ENCODE results near the gene CABLES1. TPM values are rescaled to one million over a fixed set of nuclear protein-coding genes. Genes with fewer than 3 reads are reported as not detected.

CABLES1 gene
- polyA plus RNA-seq, 5 donors = 44.9 to 82.1 (median 73.6) TPM

DNA sequence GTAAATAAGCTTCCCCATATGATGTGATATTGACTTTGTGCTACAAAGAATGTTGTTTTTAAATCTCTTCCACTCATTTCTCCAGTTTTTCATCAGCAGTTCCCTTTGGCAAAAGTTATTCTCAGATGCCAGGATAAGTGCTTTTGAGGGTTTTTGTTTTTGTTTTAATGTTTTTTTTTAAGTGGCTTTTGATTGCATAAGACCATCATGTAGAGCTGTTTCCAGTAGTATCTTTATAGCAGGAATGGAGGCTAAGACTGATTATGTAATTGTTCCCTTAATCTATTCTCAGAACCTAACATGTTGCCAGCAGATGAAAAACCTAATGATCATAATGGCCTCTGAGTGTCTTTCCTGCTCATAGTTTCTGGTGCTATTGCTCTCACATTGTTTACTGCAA lies 77.9 kb downstream of the CABLES1 start:
- no peak for DNase-seq

DNA sequence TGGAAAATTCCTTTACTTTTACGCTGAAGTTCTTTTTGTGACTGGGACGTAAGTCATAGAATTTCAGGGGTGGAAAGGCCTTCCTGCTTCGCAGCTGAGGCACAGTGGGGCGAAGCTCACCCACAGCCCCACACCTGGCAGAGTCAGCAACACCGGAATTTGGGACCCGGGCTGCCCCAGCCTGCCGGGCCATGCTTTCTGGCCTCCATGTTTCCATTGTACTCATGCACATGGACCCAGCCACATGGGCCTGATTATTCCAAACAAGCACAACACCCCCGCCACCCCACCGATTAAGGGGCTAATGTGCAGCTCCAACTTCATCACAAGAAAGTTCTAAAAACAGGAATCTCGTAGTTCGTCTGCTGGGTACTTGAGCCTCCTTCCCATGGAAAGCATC lies 82.5 kb downstream of the CABLES1 start:
- DNase-seq = no peak

DNA sequence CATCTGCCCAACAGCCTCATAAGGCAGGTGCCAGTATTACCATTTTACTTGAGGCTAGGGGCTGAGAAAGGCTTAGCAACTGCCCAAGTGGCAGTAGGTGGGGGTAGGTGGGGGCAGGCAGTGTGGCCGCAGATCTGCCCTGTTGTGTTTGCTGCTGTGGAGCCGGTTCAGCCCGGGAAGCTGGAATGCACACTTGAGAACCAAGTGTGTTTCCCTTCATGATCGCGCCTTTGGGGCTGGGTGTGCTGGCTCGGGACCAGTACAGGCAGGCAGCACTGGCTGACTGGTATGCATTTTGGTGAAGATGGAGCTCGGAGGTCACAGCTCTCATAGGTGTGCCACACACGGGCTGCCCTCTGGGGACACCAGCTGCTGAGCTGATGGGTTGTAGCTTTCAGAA lies 85.1 kb downstream of the CABLES1 start:
- no peak for DNase-seq

DNA sequence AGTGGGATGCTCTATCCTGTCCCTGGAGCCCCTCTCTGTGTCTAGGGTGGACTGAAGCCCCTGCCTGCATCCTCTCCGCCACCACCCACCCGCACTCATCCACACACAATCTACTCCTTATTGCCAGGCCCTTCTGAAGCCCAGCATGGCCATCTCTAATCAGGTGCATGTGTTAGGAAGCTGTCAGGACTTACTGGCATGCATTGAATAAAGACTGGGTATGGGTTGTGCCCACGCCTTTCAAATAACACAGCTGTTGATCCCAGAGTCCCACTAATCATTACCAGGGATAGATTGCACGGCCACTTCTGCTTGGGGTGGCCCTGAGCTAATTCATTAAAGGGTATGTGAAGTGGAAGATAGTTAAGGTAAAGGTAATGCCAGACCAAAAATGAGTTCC lies 88.4 kb downstream of the CABLES1 start:
- no peak for DNase-seq

DNA sequence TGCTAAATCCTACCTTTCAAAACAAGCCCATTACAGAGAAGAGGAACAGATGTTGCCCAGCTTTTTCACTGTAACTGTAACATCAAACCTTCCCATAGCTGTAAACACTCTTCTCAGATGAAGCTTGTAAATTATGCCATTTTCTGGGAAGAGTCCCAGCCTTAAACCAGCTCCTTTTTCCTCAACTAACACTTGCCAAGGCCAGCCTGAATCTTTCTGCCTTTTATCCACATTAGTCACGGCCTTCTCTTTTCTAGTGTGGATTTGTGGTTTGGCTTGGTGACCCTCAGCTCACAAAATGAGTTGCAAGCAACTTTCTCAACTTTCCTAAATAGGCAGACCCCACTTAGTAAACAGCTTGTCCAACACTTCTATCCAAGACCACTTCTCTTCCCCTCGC lies 90.2 kb downstream of the CABLES1 start:
- DNase-seq = no peak

DNA sequence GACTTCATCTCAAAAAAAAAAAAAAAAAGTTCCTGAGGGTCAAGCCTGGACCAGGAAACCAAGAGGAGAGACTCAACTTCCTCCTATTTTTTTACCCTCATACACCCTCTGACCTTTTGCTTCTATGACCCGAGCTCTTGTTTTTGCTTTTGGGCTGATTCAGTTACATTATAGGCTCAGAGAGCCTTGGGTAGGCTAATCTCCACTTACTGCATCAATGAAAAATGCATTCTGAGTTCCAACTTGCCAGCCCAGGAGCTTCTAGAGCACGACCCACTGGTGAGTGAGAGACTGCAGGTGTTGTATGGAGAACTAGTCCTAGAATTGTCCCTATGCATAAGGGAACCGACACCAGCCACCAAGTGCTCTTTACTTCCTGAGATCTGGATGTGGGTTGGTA lies 91.1 kb downstream of the CABLES1 start:
- DNase-seq = no peak

DNA sequence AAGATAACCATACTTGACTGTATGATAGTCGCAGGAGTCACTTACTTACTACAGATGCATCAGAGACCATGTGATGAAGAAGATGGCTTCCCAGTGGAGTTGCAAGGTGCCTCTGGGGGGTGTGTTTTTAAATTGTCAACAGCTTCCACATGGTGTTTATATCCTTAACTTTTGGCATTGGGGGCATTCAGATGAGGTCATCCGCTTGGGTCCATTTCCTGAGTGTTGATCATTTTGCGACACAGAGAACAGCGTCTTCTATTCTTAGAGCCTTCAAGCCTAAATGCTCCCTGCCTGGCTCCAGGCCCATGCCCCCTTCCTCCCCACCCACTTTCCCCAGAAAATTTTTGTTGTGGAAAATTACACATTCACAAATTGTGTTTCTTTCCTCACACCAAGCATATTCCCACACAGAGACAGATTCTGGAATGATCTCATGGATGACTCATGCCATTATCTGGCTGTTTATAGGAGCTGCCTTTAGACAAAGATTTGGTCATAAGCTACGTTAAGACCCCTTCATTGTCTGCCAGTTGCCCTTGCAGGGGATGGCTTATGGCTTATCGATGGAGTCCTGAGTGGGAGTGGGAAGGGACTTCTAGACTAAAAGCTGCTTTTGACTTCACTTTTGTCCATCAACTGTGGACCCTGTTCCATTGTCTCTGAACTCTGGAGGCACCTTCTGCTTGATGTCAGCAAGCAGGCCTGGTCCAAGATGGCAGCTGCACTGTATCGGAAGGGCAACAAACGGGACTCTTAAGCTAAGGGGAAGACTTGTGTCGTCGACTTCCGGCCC lies 91.8 kb downstream of the CABLES1 start:
- no peak for DNase-seq

DNA sequence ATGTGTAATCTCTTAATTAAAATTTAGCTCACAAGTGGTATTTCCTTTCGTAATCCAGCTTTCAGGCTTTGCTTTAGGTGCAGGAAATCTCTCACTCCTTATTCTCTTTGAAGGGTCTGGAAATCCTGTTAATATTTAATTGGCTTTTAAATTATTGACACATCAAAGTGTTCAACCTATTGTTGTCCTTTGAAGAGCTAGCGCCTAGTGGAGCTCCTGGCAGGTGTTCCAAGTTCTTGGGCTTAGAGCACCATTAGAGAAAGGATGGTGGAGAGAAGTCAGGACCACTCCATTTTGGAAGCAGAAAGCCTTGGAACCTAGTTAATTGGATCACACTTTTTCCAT lies 92.4 kb downstream of the CABLES1 start:
- DNase-seq = peak in 1 of 2 donors; percentile 45

DNA sequence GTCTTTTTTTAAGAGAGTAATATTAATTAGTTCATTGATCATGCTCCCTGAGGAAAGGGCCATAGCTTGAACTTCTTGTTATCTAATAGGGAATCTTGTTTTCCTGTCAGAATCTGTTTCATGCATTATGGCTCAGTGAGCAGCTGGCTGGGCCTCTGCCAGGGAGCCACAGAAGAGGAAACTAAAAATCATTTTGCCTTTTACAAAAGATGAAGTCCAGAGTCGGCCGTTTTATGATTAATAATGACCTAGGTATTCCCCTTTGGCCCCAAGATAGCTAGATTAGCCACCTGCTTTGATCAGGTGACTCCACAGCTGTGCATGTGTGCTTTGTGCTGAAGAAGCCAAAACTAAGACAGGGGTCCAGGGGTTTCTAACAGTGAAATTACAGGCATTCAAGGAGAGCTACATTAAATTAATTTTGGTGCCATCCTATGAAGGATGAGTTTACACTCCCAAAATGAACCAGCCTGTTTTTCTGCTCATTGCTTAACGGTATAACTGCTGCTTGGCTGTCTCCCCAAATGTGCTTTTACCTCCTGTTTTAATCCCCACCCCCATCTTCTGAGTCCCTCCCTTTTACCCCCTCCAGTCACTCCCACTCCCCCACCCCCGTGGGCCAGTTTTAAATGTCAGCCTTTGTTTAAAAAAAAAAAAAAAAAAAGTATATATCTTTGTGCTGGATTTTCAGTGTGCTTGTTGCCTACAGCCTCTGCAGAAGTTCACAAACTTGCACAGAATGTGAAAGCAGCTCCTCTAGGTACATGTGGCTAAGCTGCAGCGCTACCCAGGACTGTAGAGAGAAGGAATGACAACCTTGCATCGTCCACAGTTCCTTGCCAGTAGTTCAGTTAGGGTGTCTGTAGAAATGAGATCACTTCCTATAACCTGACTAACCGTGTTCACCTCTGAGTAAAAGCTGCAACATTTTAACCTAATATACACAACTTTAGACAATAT lies 93.1 kb downstream of the CABLES1 start:
- DNase-seq = no peak

DNA sequence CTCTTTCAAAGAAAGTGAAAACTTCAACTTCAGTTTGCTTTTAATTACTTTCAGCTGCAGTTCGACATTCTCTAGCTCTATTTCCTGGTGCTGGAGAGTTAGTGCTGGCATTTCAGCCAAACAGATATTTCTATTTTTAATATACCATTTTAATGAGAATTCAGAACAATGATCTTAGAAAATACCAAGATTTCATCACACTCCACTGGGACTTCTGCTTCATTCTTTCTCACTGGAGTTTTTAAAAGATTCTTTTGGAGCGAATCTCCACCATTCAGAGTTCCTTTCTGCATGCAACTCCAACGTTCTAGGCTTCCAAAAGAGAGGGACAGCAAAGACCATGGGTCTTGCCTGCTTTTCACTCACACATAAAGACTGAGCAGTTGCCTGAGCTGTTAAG lies 94.2 kb downstream of the CABLES1 start:
- DNase-seq = no peak

DNA sequence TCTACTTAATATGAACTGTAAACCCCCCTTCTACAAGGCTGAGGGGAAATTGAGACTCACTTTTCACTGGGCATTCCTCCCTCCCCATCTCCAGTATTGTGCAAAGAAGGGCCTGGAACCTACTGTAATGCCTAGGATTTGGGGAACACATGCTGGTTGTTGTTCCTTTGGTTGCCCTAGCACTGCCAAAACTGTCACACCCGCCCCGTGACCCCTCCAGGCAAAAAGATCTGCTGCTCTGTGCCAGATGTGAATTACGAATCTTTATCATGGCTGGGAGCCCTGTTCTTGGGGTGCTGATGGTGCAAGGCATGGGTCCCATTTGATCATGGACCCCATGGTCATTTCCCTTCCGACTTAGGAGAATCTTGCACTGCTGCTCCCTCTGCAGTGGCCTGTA lies 95.4 kb downstream of the CABLES1 start:
- DNase-seq = no peak

DNA sequence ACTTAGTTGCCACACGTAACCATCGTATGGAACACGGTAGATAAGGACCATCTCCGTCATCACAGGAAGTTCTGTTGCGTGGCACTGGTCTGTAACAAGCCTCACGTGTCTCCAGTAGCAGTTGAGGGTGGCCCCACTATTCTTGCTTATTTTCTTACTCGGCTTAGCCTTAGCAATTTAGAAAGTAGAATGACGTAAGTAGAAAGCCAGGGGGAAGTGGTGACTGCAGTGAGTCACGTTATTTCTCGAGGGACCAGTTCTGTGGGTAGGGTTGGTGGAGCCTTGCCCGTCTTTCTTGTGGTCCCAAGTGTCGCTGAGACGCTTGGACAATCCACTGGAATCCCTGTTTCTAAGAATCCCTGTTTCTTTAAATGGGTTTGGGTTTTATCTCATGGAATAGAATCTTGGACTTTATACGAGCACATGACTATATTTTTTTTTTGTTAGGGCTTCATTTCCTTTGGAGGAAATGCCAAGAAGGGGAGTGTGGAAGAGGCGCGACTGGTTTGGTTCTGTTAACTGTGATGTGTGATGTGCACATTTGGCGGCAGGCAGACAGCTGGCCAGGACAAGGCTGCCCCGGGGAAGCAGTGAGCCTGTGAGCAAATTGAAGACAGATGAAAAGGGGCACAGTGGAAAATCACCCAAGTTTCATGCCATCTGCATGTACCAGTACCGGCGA lies 96.2 kb downstream of the CABLES1 start:
- DNase-seq = no peak

DNA sequence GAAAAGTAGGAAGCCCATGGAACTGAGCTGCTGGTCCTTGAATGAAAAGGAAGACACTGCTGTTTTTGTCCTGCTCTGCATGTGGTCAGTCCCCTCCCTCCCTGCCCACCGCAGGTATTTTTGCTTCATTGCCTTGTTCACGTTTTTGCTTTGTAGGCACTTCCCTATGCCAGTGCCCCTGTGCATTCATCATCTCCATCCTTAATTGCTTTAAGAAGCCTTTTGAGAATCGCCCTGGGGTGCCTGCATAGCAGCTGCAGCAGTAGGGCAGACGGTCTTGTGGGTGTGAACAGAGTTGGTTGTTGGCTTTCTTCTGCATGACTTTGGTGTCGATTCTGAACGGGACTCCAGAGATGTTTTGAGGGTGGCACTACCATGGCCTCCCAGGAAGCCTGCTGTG lies 97.0 kb downstream of the CABLES1 start:
- no peak for DNase-seq

DNA sequence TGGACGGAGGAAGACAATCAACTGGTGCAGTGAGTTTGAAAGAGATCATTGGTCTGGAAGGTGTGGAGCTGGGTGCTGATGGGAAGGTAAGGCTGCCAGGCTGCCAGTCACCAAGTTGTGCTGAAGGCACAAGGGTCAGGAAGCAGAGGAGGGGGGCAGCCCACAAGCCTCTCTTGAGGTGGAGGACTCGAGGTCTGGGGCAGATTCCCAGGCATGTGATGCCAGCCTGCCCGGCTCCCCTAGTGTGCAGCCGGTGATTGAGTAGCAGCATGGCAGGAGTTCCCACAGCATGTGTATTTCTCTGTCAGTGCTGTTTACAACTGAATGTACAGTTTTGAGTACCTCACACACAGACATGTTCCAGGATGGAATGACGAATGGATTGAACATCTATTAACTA lies 99.3 kb downstream of the CABLES1 start:
- no peak for DNase-seq

DNA sequence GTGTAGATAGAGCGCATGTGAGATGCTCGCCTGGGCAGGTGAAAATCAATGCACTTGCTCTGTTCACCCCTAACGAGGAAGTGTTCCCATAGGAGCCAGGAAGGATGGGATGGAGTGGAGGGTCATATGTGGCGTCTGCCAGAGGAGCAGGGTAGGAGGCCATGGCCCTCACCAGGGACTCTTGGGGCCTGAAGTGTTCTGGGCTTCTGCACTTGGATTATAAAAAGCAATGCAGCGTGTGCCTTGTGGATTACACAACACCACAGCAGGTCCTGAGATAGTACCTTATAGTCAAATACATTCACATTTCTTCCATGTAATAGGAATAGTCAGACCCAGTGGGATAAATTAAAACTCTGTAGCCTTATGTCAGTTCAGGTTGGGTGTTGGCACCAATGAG lies 100.1 kb downstream of the CABLES1 start:
- no peak for DNase-seq

DNA sequence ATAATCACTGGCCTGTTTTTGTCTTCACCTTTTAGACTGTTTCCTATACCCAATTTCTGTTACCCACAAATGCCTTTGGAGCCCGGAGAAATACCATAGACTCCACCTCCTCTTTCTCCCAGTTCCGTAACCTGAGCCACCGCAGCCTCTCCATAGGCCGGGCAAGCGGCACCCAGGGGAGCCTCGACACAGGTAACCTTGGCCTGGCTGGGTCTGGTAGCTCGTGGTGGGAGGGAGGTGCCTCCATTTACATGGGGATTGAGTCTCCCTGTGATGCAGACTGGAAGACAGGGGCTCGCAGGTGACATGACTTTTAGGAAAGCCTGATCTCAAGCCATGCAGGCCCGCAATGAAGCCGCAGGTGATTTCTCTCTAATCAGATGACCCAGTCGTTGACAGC lies 100.6 kb downstream of the CABLES1 start:
- DNase-seq = no peak

DNA sequence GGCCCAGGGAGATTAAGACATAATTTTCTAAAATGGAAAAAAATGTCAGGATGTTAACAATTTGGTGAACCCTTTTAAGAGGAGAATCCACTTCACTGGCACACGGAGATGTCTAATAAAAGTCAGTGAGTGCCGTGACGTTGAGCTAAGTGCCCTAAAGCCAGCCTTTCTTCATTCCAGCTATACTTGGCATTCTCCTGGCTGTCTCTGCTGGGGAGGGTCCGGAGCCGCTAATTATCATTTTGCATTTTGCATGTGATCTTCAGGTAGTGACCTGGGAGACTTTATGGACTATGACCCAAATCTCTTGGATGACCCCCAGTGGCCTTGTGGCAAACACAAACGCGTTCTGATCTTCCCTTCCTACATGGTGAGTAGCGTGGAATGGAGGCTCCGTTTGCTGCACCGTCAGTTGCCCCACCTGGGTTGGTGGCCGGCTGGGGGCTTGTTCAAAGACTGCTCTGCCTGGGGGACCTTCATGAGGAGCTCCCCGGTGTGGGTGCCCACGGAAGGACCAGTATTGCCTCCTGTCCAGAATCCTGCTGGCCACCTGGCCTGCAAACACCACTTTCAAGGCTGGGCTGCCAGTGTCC lies 101.7 kb downstream of the CABLES1 start:
- DNase-seq = no peak

DNA sequence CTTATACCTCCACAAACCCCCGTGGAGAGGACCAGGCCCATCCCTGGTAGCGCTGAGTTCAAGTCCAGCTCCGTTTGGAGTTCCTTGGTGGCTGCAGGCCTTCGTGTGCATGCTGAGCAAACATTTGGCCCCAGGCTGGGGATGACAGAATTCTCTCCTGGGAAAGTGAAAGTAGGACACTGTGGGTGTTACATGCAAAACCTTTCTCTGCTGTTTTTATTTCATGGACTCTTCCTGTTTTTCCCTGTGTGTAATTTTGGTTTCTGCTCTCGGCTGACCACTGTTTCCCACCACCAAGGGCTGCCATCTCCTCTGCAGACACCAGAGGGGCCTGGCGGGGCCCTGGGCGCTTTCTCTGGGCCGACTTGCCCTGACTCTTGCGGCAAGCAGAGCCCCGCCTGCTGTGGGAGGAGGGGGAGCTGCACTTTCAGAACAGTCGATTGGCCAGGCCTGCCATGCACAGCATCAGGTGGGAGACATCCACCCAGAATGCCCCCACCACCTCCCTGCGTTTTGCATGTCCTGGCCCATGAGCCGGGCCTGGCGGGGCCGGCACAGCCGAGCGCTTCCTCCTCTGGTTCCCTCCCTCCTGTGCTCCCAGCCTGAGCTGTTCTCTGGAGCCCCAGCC lies 102.4 kb downstream of the CABLES1 start:
- DNase-seq = no peak

DNA sequence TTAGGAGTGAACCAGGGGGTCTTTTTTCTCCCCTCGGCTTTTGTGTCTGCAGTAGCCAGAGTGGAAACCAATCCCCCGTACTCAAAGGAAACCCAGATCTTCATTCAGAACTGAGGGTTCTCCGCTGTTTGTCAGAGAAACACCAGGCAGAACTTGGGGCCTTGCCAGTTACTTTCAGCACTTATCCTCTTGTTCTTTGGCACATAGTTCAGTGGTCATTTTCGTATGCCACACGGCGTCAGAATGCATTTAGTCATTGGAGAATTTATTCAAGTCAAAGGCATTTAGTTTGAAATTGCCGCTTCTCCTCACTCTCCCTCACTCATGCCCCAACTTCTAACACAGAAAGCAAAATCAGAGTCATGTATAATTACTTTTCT lies 102.9 kb downstream of the CABLES1 start:
- DNase-seq = no peak

DNA sequence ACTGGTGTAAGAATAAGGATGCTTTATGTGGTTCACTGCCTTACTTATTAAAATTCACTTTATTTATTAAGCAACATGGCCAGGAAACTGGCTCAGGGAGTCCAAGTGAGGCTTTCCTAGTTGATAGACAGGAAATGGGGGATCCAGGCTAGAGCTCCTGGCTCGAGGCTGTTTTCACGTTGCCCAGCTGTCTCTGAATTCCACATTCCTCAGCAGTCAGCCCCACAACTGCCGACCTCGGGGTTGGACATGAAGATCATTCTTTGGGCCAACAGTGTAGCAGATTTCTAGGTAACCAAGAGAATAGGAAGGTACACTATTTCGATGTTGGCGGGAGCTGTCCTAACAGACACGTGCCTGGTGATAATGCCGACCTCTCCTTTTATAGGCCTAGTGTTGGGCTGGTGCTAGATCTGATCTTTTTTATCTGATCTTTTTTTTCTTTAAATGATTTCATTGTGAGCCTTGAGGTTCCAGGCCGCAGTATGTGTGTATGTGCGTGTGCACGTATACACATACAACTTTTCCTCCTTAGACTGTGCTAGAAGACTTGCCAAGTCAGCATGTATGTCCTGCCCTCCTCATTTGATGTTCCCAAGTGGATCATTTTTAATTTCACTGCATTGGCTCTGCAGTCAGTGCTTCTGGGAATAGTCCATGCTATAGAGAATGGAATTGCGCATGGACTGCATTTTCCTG lies 103.5 kb downstream of the CABLES1 start:
- DNase-seq = no peak

DNA sequence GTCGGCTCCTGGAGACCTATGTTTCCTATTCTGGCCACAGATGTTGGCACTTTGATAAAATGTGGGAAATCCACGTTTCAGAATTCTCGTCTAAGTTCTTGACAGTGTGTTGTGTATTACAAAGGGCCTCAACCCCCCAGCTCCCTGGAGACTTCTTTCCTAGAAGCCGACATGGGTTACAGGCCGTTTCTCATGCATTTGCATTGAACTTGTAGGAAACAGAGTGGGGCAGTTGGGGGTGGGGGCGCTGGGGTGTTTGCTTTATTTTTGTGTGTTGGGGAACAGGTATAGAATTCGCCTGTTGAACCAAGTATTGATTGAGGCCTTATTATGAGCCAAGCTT lies 104.0 kb downstream of the CABLES1 start:
- no peak for DNase-seq

Measured in right lung (tissue), 5 donors.